ENCODE results near the gene TRIM47. TPM values are rescaled to one million over a fixed set of nuclear protein-coding genes. Genes with fewer than 3 reads are reported as not detected.

The TRIM47 gene
- total and polyA plus RNA-seq, 2 experiments from 2014 or later, result 7.2 to 9.9 TPM

GRCh38 chr17:75908201-75908600, 29.8 kb upstream of the TRIM47 start (continued):
- TF ChIP-seq, protein P1, sequence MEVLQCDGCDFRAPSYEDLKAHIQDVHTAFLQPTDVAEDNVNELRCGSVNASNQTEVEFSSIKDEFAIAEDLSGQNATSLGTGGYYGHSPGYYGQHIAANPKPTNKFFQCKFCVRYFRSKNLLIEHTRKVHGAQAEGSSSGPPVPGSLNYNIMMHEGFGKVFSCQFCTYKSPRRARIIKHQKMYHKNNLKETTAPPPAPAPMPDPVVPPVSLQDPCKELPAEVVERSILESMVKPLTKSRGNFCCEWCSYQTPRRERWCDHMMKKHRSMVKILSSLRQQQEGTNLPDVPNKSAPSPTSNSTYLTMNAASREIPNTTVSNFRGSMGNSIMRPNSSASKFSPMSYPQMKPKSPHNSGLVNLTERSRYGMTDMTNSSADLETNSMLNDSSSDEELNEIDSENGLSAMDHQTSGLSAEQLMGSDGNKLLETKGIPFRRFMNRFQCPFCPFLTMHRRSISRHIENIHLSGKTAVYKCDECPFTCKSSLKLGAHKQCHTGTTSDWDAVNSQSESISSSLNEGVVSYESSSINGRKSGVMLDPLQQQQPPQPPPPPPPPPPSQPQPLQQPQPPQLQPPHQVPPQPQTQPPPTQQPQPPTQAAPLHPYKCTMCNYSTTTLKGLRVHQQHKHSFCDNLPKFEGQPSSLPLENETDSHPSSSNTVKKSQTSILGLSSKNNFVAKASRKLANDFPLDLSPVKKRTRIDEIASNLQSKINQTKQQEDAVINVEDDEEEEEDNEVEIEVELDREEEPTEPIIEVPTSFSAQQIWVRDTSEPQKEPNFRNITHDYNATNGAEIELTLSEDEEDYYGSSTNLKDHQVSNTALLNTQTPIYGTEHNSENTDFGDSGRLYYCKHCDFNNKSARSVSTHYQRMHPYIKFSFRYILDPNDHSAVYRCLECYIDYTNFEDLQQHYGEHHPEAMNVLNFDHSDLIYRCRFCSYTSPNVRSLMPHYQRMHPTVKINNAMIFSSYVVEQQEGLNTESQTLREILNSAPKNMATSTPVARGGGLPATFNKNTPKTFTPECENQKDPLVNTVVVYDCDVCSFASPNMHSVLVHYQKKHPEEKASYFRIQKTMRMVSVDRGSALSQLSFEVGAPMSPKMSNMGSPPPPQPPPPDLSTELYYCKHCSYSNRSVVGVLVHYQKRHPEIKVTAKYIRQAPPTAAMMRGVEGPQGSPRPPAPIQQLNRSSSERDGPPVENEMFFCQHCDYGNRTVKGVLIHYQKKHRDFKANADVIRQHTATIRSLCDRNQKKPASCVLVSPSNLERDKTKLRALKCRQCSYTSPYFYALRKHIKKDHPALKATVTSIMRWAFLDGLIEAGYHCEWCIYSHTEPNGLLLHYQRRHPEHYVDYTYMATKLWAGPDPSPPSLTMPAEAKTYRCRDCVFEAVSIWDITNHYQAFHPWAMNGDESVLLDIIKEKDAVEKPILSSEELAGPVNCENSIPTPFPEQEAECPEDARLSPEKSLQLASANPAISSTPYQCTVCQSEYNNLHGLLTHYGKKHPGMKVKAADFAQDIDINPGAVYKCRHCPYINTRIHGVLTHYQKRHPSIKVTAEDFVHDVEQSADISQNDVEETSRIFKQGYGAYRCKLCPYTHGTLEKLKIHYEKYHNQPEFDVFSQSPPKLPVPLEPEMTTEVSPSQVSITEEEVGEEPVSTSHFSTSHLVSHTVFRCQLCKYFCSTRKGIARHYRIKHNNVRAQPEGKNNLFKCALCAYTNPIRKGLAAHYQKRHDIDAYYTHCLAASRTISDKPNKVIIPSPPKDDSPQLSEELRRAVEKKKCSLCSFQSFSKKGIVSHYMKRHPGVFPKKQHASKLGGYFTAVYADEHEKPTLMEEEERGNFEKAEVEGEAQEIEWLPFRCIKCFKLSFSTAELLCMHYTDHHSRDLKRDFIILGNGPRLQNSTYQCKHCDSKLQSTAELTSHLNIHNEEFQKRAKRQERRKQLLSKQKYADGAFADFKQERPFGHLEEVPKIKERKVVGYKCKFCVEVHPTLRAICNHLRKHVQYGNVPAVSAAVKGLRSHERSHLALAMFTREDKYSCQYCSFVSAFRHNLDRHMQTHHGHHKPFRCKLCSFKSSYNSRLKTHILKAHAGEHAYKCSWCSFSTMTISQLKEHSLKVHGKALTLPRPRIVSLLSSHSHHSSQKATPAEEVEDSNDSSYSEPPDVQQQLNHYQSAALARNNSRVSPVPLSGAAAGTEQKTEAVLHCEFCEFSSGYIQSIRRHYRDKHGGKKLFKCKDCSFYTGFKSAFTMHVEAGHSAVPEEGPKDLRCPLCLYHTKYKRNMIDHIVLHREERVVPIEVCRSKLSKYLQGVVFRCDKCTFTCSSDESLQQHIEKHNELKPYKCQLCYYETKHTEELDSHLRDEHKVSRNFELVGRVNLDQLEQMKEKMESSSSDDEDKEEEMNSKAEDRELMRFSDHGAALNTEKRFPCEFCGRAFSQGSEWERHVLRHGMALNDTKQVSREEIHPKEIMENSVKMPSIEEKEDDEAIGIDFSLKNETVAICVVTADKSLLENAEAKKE (CRISPR knock-in tag; IDR thresholded peaks at IDR 0.05), result no peak
- no peak for TF ChIP-seq JUNB (IDR thresholded peaks at IDR 0.05; ENCODE audit: unreplicated experiment)
- TF ChIP-seq STAT1 (IDR thresholded peaks at IDR 0.05; ENCODE audit: unreplicated experiment), result no peak
- no peak for TF ChIP-seq NANOG (IDR thresholded peaks at IDR 0.05; ENCODE audit: borderline replicate concordance)
- TF ChIP-seq POLR2AphosphoS5 (IDR thresholded peaks at IDR 0.05; ENCODE audit: low read depth), result no peak

- peaks cover 6% of the 10 kb centered on the region; the same call in 1 of the 2 replicates for H4K20me1 ChIP-seq (replicated peaks; ENCODE audit: insufficient read depth)
- no peak overlapping the region for H3K4me3 ChIP-seq
- ATAC-seq (no peak), DNase-seq (ENCODE audit: low spot score) (no peak)
- peaks cover 8% of the 10 kb centered on the region for H3K27me3 Mint-ChIP-seq (ENCODE audit: insufficient read depth, low read depth, poor library complexity)
- H3K27me3 ChIP-seq (ENCODE audit: insufficient read depth), result no peaks in the 10 kb centered on the region
- peaks cover 10% of the 10 kb centered on the region for H3K36me3 Mint-ChIP-seq (ENCODE audit: low read depth)
- peaks cover 8% of the 10 kb centered on the region for H3K4me1 ChIP-seq (ENCODE audit: insufficient read depth)
- H3K36me3 ChIP-seq (ENCODE audit: insufficient read depth), result peaks cover 4% of the 10 kb centered on the region; the same call in 1 of the 2 replicates
- H3K9me2 ChIP-seq (ENCODE audit: insufficient read depth), result no peaks in the 10 kb centered on the region
- peaks cover 15% of the 10 kb centered on the region for H3K79me2 ChIP-seq (replicated peaks; ENCODE audit: insufficient read depth)
- H3K27ac ChIP-seq (ENCODE audit: low read depth), result no peak overlapping the region
- no peak overlapping the region for H3K4me3 Mint-ChIP-seq
- no peak overlapping the region for H3K4me2 ChIP-seq
- H3F3A ChIP-seq (replicated peaks; ENCODE audit: low read depth), result peaks cover 24% of the 10 kb centered on the region
- no peaks in the 10 kb centered on the region; the same call in 2 of the 3 replicates for H3K4me1 Mint-ChIP-seq
- no peak overlapping the region for H3K27ac Mint-ChIP-seq
- no peak overlapping the region for H2AFZ ChIP-seq
- H3K9me3 Mint-ChIP-seq, result no peaks in the 10 kb centered on the region
- TF ChIP-seq EZH2 (IDR thresholded peaks at IDR 0.05; ENCODE audit: low read depth, unreplicated experiment) (no peak), EZH2phosphoT487 (IDR thresholded peaks at IDR 0.05; ENCODE audit: unreplicated experiment) (no peak), ZNF331 (CRISPR knock-in tag; IDR thresholded peaks at IDR 0.05; ENCODE audit: low read depth) (no peak)
- TF ChIP-seq, protein P2, sequence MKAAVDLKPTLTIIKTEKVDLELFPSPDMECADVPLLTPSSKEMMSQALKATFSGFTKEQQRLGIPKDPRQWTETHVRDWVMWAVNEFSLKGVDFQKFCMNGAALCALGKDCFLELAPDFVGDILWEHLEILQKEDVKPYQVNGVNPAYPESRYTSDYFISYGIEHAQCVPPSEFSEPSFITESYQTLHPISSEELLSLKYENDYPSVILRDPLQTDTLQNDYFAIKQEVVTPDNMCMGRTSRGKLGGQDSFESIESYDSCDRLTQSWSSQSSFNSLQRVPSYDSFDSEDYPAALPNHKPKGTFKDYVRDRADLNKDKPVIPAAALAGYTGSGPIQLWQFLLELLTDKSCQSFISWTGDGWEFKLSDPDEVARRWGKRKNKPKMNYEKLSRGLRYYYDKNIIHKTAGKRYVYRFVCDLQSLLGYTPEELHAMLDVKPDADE (IDR thresholded peaks at IDR 0.05), result no peak
Measured at GRCh38 chr17:75906143-75906884, 27.9 kb upstream of the TRIM47 start.

Data from GM23338 (cell line).